HG03095 (cell line): Measurements from ENCODE around the gene BTG4.

Experiments used
- ATAC-seq: cut with Tn5 transposase; IDR thresholded peaks from one replicate; pipeline ENCODE4 v1.9.1; 2021; ENCODE audit warnings: moderate library complexity; ENCODE audit not compliant: unreplicated experiment

BTG4 gene

DNA sequence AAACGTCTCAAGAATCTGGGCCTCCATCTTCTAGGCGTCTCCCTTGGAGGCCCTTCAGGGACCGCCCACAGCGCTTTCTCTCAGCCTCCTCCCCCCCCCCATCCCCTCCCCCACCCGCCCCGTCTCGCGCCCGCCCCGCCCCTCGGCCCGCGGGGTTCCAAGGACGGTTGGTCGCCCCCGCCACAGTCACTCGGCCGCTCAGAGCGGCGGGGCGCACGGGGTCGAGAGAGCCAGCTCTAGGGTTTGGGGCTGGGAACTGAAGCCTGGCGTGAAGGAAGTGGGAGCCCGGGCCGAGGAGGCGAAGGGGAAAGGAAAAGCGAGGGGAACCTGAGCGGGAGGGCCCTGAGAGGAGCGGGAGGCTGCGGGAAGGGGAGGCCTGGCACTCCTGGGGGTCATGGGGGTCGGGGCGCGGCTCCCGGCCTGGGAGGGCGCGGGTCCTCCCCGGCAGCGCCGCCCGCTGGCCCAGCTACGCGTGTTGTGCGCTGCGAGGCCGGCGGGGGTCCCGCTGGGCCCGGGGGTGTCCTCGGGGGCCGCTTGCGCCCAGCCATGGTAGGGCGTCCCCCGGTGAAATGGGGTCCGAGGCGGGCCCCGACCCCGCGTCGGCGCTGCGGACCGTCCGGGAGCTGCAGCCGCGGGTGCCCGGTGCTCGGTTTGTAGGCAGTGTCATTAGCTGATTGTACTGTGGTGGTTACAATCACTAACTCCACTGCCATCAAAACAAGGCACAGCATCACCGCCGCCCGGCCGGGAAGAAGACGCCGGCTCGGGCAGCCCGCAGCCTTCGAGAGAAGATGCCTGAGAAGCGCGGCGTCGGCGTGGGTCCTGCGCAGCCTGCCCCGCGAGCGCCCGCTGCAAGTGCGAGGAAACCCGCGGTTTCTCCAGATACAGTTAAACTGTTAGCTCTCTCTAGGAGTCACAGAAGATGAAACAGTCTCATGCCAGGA is at the start of gene BTG4:
BTG4 (minus strand) TSS at position 91 of the 944 bp plus-strand sequence. CDS start 13,610 bp downstream, outside the sequence.
- no peak for ATAC-seq

DNA sequence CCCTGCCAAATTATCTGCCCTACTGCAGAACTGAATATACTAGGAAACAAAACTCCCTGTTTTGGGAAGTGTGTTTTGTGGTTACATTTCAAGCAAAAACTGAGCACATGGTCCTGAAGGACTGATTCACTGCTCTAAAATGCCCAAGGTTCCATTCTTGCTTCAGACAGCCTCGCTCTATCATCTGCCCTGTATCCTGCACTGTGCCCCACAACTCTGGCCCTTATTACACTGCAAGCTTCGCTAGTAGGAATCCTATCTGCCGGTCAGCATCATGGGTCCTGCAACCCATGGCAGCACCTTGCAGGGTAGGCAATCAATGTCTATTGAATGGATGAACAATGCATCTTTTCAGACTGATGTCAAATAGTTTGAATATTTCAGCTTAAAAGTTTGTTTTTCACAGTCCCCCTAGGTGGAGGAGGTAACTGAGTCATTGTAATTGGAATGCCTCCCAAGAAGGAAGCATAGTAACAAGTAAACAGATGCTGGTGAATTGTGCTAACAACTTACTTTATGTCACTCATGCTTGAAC is 49.7 kb upstream of the BTG4 start:
- ATAC-seq = no peak

DNA sequence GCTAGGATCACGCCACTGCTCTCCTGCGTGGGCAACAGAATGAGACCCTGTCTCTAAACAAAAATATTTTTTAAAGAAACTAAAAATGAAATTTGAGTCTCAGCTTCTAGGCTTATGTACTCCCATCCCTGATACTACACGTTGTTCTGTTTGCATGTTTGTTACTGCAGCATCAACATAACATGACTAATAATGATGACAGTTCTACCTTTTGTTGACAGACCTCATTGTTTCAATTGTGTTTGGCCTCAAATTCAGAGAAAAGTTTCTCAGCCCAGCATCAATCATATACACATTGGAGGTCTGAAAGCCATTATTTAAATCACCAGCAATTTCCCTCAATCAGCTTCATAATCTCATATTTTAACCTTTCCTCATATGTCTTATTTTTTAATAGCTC is 49.1 kb upstream of the BTG4 start:
- no peak for ATAC-seq

DNA sequence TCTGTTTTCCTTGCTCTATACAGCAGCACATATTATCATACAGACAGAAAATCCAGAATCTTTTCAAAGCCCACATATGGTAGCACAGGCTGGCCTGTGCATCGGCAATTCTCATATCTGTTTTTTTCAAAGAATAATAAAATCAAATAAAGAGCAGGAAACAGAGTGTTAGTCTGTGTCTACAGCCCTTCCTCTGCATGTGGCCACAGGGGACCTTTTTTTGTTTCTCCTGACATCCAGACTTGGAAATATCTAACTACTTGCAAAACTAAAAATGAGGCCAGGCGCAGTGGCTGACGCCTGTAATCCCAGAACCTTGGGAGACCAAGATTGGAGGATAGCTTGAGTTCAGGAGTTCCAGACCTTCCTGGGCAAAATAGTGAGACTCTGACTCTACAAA is 48.6 kb upstream of the BTG4 start:
- ATAC-seq = no peak

DNA sequence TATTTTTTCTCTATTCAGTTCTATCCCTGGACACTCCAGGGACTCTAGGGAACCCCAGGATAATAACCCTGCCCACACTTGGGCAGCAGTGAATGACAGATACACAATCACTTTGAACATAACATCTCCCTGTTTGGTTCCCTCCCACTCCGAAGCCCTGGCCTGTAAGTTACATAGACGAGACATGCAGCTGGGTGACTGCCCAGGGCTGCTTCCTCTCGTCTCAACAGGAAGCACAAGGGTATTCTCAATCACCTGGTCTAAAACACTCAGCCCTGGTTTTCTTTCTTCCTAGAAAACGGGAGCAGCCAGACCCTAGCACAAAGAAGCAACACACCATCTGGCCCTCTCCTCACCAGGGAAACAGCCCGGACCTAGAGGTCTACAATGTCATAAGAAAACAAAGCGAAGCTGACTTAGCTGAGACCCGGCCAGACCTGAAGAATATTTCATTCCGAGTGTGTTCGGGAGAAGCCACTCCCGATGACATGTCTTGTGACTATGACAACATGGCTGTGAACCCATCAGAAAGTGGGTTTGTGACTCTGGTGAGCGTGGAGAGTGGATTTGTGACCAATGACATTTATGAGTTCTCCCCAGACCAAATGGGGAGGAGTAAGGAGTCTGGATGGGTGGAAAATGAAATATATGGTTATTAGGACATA is 47.7 kb upstream of the BTG4 start:
- no peak for ATAC-seq

DNA sequence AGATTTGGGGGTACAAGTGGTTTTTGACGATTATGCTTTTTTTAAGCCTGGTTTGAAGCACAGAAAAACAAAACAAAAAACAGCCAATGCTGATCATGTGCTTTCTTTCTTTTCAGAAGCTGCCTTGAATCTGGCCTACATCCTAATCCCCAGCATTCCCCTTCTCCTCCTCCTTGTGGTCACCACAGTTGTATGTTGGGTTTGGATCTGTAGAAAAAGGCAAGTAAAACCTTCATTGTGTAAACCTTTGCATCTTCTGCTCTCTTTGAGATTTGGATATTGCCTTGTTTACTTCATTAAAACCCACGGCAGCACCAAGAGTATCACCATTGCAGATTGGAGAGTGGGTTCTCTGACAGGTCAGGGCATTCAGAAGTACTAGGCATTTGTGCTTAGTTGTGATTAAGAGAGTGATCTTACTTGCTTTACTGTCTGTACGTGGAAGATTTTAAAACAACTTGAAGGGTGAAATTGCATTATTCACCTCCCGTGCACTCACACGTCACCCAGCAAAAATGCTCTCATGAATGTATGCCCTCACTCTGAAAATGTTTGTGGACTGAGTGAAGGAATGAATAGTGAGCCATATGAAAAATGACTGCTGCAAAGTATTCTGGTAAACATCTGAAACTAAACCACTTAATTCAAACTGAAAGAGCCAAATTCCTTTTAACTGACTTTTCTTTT is 45.4 kb upstream of the BTG4 start:
- ATAC-seq = no peak

DNA sequence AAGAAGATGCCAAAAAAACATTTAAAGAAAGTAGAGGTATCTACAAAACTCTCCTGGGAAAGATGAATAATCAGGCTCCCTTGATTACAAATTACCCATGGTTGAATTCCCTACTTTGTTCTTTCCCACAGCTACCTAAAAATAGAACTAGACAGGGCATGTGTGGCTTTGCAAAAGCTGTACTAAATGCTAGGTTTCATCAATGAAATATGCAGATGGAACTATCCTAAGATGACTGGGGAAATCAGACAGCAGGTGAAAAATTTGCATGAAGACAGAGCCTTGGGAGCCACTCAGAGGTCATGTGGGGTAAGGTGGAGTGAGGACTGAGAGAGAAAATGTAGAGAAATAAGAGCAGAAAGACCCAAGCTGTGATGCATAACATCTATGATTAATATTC is 43.1 kb upstream of the BTG4 start:
- ATAC-seq = no peak

DNA sequence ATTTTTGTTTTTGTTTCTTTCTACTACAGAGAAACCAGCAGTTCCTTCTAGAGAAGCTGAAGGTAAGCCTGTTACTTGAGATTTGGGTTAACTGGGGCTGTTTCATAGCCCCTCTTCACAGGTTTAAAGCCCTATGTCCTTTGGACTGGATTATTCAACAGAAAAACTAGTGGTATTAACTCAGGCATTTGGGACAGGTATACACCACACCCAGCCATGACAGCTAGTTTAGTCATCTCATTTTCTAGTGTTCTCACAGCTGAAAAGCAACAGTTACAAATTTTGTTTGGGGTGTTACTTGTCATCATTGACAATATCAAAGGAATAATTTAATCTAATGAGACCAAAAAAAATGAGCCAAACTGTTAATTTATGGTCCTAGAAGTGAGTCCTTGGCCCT is 42.3 kb upstream of the BTG4 start:
- no peak for ATAC-seq

DNA sequence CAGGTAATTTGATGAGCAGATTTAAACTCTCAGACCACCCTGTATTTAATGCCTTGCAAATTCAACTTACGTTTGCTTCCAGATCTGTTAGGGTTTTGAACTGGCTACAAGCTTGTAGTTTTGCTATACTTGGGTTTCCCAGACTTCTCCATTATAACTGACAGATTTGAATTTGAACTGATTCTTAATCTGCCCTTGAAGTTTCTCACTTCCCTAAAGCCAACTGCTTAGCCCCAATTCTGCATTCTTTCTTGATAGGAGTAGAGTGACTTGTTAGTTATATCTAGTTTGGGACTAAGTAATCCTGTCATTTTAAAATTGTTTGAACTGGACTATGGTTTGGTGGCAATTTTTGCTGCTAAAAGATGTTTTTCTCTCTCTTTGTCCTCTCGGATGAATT is 38.1 kb upstream of the BTG4 start:
- ATAC-seq = no peak

DNA sequence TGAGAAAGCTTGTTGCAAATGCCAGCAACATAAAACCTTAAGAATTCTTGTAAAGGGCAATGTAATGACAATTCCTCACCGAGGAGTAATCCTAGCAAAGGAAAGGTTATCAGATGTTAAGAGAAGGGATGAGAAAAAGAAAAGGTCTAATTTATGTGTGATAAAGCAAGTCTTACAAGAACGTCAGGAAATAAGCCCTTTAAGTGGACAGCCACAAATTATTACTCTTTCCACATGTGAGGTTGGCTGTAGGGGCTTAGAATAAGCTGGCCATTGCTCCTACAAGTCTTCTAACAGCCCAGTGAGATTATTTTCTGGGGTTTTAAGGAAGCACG is 37.6 kb upstream of the BTG4 start:
- ATAC-seq = no peak

DNA sequence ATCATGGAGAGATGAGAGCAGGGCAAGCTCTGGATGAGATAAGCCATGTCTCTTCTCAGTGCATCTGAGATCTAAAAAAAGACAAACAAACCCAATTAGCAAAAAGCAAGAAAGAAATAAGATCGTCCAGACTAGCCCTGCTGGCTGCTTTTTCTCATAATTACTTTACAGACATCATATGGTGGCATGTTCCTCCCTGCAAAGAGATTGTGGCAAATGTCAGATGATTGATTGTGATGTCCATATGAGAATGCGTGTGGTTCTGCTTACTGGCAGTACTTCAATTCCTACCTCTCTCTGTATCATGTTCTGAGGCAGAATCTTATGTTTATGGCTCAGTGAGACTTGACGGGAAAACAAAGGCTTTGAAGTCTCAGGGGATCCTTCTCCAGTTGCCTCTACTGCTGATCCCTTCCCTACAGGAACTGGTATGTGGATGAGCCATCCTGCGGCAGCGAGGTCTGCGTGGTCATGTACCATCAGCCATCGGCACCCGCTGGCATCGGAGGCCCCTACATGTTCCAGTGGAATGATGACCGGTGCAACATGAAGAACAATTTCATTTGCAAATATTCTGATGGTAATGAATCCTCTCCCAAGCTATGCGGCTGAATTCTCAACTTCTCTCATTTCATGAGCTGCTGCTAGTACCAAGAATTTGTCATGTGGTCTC is 37.1 kb upstream of the BTG4 start:
- no peak for ATAC-seq

DNA sequence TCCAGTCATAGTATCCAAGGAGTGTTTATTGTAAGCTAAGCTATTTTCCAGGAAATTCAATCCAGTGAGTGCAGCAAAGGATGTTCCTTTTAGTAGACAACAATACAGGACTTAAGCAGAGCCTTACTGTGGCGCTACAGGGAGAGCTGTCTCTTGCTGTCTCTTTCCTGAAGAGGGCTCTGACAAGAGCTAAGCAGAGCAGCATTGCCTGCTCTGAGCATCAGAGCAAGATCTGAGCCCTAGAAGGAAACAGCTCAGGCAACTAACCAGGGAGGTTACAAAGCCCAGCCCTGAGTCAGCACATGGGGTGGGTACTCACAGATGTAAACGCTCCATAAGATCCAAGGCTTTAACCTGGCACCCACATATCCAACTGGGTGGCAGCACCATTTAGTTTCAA is 36.3 kb upstream of the BTG4 start:
- no peak for ATAC-seq

DNA sequence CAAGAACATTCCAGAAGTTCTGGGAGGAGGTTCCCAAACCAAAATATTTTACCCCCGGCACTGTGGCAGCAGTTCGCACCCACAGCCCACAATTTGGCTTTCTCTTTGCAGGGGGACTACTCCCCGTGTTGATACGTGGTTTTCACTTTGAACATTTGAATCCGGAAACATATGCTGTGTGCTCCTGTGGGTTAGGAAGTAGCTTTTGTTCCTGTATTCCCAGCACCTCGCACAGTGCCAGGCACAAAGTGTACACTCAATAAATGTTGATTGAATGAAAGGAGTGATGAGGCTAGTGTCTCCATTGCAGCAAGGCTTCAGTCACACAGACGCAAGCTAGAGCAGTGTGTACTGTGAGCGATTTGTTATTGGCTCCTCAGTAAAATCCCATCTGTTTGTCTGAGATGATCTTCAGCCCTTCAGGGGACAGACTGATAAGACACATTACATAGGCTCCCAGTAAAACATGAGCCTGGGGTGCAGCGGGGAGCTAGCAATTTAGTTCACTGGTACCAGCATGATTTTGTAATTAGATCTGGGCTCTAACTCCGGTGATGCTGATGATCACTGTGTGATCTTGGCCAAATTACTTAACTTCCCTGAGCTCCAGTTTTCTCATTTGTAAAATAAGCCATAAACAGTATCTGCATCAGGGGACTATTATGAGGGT is 30.6 kb upstream of the BTG4 start:
- no peak for ATAC-seq

DNA sequence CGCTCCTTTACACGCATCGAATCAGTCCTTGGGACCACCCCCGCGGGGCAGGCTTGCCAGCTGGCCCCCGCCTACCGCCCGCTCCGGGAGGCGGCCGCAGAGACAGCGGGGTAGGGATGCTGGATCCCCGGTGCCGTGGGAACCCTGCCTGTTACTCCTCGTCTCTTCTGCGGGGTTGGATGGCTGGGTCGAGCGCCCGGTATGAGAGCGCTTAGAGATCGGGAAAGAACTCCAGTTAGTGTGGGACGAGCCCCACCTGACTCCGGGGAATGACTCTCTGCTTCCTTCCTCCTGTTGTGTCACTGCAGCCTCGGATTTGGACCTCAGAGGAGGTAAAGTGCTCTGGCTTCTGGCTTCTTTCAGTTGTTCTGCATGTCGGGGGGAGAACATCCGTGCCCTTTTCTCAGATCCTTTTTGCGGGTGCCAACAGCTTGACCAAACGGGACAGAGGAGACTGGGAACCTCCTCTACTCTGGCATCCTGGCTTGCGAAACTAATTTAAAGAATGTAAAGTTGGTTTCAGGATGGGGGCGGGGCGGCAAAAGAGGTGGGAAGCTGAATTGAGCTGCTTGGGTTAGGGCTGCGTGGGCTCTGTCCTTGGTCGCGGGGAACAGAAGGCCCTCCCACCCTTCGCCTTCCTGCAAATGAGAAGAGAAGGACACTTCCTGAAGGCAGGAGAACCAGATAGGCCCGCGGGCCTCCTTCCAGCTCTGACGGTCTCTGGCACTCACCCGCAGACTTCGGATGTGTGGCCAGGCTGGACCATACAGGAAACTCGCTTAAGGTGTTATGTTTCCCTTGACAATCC is 29.3 kb upstream of the BTG4 start:
- ATAC-seq = no peak

DNA sequence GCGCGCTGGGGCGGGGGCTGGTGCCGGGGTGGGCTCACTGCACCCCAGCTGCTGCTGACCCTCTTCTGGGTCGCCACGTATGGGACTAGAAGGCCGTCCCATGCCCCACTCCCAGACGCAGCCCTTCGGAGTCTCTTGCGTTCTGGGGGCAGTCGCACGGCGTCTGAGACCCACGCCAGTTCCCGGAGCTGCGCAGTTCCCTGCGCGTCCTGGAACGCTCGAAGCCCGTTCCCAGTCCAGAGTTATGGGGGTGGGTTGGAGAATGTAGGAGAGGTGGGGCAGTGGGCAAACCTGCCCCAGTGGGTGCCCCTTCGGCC is 28.7 kb upstream of the BTG4 start:
- ATAC-seq = no peak

DNA sequence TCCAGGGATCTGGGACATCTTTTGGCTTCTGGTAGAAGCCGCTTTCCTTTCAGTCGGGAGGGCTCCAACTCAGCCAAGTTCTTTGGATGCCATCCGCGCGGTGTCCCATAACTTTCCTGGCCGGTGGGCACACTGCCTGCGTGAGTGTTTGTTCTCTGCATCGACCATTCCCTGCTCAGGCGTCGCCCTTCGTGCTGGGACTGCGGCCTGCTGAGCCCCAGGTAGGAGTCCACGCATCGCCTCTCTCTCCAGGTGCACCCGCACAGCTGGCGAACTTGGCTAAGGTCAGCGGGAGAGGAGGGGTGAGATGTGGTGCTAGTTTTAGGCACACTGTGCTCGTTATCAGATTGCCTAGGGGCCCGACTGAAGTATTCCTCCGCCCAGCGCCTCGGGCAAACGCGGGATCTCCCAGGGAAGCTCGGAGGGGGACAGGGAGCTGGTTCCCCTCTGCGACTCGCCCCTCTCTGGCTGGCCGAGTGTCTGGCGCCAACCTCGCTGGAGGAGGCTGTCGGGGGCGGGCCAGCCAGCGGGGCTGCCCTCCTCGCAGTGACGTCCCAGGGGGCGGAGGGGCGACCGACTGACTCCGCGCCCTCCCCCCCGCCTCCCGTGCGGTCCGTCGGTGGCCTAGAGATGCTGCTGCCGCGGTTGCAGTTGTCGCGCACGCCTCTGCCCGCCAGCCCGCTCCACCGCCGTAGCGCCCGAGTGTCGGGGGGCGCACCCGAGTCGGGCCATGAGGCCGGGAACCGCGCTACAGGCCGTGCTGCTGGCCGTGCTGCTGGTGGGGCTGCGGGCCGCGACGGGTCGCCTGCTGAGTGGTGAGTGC is 28.1 kb upstream of the BTG4 start, which contains the start of gene LAYN:
LAYN (plus strand) TSS at position 607 of the 823 bp plus-strand sequence; CDS start at position 731, 124 bp downstream.
- ATAC-seq = no peak

DNA sequence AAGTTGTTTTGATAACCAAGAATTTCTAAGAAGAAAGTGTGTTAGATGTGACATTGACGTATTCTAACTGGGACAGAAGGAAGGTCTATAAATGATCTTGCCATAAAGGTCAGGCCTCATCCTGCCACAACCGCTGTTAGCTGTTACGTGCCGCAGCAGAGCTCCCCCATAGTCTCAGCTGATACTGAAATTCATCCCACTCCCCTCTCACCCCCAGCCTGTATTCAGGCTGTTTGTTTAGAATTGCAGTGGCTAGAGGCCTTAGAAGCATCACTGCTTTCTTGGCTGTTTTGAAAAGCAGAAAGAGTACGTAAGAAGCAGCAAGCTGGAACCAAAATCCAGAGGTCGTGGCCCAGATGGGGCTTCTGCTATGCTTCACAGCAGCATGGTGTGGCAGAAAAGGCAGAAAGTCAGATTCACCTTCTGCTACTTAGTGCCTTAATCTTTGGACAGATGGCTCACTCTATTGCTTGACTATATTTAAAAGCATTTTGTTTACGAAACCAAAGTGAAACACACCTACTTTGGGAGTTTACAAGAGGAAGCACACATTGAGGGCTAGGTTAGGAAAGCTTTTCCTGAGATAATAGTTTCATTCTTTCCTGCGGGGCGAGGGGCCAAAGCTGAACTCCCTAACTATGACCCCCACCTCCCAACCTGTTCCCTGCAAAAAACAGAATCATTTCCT is 27.4 kb upstream of the BTG4 start:
- ATAC-seq = no peak

DNA sequence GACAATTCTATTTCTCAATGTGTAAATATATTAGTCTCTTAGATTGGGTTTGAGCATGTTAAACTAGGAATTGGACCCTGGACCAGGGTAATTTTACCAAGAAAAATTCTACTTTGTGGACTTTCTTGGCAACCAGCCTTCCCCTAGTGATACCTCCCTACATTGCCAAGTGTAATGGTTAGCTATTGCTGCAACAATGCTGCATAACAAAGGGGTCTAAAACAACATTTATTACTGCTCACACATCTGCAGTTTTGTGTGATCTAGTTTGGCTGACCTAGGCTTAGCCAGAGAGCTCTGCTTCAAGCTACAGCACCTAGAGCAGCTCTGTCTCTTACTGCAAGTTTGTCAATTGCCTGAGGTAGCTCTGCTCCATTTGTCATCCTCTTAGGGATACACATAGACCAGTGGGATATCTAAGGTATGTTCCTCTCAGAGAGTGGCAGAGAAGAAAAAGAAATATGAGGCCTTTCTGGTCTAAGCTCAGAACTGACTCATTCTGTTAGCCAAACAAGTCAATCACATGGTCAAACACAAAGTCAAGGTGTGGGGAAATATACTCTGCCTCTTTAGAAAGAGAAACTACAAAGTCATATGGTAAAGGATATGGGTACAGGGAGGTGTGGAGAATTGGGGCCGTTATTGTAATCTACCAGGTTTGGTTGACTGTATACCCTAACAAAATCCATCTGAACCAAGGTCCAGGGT is 26.4 kb upstream of the BTG4 start:
- ATAC-seq = no peak
